Measurements from ENCODE around the gene CCNG1.
A peak's percentile ranks its signal among the peaks of the same experiment; 100 is the strongest.
"Not testable (repeated sequence)": the region's sequence is repeated elsewhere in the genome, so short reads cannot be mapped to it uniquely, and the experiment has no call there.

The CCNG1 gene

DNA sequence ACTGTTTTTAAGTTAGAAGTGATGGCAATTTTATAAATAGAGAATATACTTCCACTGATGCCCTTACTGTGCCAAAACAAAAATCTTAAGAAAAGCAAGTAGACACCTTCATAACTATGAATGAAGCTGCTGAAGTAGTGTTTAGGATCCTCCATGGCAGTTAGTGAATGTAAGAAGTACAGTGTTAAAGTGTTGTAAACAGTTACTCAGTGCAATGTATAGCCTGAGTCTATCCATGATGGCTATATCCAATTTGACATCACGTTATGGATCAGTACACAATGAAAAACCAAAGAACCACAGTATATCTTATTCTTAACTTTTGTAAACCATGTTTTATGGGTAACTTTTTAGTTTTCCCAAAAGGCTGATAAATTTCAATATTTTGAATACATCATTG is 7.1 kb downstream of the CCNG1 start:
- no peak for DNase-seq (ENCODE audit: low spot score)

DNA sequence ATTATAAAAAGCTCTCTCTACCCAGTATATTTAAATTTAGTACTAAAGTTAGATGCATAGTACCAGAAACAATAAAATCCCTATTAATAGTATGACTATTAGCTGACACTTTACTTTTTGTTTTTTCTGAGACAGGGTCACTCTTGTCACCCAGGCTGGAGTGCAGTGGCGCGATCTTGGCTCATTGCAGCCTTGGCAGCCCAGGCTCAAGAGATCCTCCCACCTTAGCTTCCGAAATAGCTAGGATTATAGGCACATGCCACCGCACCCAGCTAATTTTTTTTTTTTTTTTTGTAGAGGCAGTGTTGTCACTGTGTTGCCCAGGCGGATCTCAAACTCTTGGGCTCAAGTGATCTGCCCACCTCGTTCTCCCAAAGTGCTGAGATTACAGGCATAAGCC is 8.0 kb downstream of the CCNG1 start:
- DNase-seq (ENCODE audit: low spot score), result no peak

DNA sequence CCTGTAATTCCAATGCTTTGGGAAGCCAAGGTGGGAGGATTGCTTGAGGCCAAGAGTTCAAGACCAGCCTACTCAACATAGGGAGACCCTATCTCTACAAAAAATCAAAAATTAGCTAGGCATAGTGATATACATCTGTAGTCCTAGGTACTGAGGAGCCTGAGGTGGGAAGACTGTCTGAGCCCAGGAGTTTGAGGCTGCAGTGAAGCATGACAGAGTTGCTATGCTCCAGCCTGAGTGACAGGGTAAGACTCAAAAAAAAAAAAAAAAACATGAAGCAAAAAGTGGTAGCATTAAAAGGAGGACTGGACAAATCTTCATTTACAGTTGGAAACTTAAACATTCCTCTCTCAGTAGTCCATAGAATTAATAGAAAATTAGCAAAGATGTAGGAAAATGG is 9.8 kb downstream of the CCNG1 start:
- no peak for DNase-seq (ENCODE audit: low spot score)

DNA sequence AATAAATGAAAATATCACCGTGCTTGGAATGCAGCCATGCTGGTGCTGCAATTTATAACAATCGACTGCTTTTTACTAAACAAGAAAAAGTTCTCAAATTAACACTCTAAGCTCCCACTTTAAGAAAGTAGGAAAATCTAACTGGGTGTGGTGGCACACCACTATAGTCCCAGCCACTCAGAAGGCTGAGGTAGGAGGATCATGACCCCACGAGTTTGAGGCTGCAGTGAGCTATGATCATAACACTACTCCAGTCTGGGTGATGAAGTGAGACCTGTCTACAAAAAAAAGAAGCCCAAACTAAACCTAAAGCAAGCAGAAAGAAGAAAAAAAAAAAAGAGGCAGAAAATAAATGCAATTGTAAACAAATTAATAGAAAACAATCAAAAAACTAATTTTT is 10.5 kb downstream of the CCNG1 start:
- DNase-seq (ENCODE audit: low spot score), result no peak

DNA sequence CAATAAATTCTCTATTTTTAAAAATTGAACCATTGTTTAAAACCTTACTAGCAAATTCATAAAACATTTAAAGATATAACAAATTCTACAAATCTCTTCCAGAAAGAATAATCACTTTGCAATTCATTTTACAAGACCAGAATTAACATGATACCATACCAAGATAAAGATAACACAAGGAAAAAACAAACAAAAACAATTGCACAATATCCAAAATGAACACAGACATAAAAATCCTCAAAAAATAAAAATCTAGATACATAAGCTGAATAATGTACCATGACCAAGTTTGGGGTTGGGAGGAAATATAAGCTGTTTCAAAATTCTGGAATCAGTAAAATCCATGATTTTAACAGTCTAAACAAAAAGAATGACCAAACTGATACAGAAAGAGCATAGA is 11.1 kb downstream of the CCNG1 start:
- no peak for DNase-seq (ENCODE audit: low spot score)

DNA sequence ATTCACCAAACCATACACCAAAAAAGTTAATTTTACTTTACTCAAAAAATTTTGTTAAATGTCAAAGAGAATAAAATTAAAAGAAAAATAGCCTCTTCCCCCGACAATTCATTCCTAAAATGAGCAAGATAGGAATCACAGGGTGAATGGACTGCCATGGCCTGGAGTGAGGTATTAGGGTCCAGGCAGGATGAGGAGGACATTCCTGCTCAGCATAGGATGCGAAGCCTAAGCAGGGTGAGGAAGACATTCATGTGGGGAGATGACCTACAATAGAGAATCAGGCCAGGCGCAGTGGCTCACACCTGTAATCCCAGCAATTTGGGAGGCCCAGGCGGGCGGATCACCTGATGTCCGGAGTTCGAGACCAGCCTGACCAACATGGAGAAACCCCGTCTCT is 14.1 kb downstream of the CCNG1 start:
- DNase-seq (ENCODE audit: low spot score), result no peak

DNA sequence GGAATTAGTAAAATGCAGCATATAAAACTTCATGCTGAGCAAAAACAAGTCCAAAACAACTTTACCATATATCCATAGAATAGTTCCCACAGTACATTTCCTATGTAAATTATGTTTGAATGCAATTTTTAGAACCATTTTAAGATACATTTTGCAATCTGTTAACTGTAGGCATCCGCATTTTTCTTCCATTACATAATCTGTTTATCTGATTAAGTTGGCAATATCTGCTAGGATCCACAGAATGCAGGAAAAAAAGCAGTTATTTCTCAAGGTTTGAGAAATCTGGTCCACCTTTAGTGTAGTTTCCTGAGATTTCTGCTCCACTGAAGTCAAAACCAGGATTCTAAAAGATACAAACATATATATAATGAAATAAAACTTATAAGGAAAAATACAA is 16.3 kb downstream of the CCNG1 start:
- no peak for DNase-seq (ENCODE audit: low spot score)

DNA sequence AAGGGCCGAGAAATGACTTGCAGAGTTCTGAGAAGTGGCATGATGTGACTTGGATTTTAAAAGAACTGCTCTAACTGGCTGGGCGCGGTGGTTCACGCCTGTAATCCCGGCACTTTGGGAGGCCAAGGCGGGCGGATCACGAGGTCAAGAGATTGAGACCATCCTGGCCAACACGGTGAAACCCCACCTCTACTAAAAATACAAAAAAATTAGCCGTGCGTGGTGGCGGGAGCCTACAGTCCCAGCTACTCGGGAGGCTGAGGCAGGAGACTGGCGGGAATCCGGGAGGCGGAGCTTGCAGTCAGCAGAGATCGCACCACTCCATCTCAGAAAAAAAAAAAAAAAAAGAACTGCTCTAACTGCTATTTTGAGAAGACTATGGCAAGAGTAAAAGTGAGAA is 18.0 kb downstream of the CCNG1 start:
- DNase-seq (ENCODE audit: low spot score), result not testable (repeated sequence)

DNA sequence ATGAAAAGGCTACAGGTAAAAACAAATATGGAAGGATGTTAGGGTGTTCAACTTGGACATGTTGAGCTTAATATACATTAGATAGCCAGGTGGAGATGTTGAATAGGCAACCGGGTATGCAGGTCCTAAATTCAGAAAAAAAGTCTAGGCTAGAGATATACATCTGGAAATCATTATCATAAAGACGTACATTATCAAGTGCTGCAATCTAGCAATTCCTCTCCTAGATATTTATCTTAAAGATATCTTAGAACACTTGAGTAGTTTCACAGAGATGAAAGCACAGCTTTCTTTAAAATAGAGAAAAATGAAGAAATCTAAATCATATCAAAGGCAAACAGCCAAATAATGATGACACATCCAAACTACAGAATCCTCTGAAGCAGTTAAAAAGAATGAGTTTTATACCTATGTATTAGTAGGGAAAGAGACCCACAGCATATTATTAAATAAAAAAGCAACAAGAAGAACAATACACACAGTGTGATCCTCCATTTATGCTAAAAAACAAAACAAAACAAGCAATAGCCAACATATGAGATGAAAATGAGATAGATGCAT is 18.7 kb downstream of the CCNG1 start:
- DNase-seq (ENCODE audit: low spot score), result no peak

DNA sequence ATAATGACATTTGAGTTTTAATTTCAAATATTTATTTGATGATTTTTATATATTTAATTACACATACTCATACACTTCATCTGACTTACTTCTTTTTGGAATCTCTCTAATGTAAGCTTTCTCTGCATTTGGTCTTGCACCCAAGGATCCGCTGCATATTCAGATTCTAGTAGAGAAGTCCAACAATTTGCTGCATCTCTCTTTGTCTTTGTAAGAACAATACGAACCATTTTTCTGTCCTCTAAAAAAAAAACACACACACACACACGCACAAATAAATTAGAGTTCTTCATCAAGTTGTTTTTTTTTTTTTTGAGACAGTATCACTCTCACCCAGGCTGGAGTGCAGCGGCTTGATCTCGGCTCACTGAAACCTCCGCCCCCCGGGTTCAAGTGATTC is 19.4 kb downstream of the CCNG1 start:
- DNase-seq (ENCODE audit: low spot score), result peak; percentile 75

DNA sequence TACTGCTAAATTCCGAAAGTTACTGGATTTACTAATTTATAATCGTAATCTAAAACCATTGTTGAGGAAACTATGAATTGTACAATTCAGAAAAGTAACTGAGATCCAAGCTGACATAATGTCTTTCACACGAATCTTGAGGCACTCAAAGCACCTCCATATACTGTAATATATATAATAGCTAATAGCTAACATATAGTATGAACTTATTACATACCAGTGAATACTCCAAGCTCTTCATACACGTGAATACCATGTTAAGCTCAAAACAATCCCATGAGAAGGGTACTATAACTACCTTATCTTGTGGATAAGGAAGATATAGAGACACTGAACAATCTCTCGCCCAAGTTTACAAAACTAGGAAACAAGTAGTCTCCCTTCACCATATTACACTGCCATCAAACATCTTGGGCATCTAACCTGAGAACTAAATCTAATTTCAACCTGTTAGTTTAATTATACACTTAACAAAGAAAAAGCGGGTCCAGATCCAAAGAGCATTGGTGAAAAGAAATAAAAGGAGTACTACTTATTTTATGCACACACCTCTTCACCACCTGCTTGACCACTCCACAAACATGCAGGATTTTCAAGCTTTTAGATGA is 21.5 kb downstream of the CCNG1 start:
- DNase-seq (ENCODE audit: low spot score), result no peak

DNA sequence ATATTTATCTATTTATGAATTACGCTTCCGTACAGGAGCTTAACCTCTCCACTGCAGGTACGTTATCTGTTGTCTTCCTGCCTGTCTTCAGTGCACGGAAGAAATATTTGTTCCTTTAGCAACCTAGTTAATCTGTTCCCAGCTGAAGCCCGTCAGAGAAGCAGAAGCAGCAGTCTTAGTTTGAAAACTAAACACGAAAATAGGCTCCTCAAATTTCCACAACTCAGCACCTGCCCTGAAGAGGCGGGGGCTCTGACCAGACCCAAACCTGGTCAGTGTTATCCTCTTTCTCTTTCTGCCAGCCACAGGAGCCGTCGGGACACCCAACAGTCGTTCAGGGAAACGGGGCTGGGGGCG is 22.0 kb downstream of the CCNG1 start:
- no peak for DNase-seq (ENCODE audit: low spot score)

DNA sequence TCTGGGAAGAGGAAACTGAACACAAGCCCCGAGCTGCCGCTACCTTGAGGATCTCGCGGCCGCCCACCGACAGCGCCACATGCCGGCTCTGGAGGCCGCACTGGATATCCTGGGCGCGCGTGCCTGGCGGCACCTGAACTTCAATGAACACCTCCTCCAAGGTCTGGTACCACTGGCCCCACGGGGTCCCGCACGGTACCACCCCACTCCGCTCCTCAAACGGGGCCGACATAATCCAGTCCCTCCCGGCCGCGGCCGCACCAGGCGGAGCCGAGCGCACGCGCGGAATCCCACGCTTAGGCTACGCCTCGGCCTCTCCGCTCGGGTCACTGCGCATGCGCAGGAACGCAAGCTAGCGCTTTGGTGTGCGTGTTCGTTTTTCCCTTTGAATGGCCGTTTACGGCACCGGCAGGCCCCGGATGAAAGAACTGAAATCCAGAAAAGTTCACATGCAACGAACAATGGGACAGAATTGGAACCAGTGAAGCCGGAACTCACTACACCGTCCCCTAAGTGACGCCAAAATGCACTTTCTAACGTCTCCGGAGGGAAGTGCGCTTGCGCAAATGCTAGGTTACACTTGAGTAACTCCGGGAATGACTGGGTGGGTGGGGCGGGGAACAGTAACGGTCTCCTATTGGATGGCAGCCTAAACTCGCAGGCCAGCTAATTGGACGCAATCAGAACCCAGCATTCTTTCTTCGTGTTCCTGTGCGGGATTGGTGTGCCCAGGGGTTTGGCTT is 22.6 kb downstream of the CCNG1 start, which contains the start of gene NUDCD2:
NUDCD2 (minus strand) TSS at position 284 of the 743 bp plus-strand sequence; CDS start at position 232, 52 bp downstream.
- peak; percentile 99 for DNase-seq (ENCODE audit: low spot score)

DNA sequence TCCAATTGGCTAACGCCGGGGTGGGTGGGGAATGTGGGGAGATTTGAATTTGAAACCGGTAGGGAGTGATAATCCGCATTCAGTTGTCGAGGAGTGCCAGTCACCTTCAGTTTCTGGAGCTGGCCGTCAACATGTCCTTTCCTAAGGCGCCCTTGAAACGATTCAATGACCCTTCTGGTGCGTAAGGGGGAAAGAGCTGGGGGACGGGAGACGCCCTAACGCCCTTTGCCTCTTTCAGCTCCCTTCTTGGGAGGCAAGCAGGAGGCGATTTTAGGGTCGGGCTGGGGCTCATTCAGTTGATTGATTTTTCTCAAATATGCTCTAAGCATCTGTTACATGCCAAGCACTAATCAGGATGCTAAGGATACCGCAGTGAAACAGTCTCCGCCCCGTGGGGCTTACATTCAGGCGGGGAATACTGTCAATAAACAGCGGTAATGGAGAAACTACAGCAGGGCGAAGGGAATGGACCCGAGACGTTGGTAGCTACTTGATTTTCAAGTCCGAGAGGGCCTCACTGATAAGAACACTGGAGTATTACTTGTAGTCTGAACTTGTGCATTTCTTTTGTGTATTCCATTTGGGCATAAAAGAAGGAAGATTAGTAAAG is 23.3 kb downstream of the CCNG1 start, which contains the start of gene HMMR:
HMMR (plus strand) TSS at position 71 of the 610 bp plus-strand sequence; CDS start at position 132, 61 bp downstream.
- no peak for DNase-seq (ENCODE audit: low spot score)

DNA sequence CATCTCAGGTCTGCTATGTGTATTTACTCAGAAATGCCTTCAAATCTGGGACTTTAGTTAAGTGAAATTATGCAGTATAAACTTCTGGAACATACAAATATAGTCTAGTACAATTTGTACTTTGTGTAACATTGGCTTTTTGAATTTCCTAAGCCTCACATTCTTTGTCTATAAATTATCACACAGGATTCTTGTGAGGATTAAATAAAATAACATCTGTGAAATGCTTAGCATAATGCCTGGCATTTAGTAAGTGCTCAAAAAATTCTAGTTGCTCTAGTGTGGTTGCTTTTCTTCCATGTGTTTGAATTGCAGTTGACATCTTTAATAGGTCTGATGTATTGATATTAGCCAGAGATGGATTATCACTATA is 25.7 kb downstream of the CCNG1 start:
- DNase-seq (ENCODE audit: low spot score), result no peak

DNA sequence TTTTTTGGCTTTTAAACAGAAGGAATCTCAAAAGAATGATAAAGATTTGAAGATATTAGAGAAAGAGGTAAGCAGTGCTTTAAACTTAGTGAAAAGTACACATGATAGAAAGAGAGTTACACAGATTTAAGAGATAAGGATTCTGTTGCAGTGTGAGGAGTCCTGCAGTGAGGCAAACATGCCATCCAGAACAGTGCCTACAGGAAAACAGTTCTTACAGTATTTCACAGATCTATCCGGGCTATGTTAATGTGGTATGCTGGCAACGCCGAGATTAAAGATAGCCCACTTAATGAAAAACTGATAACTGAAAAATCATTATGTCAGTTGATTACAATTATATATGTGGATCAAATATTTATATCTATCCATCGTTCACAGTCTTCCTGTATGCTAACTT is 30.3 kb downstream of the CCNG1 start:
- no peak for DNase-seq (ENCODE audit: low spot score)

DNA sequence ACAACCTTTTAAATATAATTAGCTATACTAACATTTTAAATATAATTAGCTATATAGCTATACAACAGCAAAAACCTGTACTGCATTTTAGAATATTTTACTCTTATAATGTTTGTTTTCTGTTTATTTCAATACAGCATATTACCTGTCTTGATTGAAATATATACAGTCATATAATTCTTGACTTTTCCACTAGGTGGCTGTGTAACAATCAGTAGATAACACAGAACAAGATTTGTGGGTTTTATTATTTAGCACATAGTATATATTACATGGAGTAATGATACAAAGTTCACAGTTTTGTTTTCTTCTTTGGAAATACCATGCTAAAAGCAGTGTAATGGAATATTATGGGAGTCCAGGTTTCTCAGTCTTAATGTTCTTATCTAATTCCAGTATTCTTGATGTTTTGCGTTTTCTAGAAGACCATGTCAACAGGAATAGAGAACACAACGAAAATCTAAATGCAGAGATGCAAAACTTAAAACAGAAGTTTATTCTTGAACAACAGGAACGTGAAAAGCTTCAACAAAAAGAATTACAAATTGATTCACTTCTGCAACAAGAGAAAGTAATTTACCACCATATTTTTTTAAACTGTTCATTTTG is 36.3 kb downstream of the CCNG1 start:
- peak; percentile 28 for DNase-seq (ENCODE audit: low spot score)

DNA sequence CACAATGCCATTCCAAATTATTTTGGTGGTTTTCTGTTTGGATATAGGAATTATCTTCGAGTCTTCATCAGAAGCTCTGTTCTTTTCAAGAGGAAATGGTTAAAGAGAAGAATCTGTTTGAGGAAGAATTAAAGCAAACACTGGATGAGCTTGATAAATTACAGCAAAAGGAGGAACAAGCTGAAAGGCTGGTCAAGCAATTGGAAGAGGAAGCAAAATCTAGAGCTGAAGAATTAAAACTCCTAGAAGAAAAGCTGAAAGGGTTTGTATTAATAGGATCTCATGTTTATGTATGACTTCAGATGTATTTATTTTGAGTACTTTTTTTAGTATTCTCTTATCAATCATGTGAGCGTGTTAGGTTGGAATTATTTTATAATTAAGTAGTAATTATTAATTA is 38.0 kb downstream of the CCNG1 start:
- no peak for DNase-seq (ENCODE audit: low spot score)

DNA sequence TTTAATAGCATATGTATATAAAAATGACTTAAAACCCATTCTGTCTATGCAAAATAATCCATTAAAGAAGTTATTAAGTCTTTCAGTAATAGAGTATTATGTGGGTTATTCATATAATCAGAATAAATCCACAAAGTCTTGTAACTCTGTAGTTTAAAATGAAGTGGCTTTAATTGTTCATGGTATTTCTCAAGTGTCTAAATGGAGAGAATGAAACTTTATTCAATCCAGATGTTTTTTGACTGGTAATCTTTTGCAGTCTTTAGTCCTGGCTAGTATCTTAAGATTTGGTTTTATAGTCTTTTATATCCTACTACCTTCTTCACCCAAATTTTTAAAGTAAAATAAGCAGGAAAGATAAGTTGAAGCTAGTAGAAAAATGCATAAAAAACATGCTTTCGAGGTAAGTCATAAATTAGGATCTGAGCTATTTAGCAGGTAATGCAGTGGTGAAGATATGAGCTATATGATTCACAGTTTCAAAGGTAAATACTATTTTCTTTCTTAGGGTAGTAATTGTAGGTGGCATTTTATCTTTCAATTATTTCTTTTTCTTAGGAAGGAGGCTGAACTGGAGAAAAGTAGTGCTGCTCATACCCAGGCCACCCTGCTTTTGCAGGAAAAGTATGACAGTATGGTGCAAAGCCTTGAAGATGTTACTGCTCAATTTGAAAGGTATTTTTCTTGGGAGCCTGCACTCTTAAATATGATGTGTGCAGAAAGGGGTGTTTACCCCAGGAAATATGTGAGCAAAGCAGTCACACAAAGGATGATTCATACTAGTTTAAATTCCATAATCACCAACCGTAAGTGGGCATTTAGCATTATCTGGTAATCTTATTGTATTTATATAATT is 41.0 kb downstream of the CCNG1 start:
- DNase-seq (ENCODE audit: low spot score), result no peak

DNA sequence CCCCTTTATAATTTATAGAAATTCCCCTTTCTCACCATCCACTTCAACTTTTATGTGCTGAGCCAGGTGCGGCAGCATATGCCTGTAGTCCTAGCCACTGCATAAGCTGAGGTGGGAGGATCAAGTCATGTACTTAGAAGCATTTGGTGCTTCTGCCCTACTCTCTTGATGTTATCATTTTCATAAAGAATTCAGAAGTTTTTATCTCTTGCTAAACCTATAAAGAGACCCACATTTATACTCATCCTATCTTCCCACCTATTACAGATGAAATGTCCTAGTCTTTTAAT is 41.5 kb downstream of the CCNG1 start:
- DNase-seq (ENCODE audit: low spot score), result no peak

DNA sequence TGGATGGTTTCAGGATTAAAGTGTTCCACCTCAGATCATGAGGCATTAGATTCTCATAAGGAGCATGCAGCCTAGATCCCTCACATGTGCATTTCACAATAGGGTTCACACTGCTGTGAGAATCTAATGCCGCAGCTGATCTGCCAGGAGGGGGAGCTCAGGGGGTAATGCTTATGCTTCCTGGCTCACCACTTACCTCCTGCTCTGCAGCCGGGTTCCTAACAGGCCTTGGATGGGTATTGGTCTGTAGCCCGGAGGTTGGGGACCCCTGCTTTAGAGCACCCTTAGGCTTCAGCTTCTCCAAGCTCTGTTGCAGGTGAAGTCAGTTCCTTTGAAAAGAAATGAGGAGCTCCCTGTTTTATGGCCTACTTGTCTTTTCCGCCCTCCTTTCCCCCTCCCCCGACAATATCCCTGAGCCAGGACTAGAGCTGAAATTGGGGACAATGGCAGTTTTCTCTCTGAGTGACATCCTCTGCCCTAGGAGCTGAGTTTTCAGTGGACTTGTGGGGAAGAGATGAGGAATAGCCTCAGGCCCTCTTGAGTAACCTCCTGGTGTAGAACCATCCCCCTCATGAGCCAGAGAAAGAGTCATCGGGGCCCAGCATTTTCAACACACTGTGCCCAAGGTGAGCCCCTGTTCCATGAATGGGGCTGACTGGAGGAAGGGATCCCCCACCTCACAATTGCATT is 51.8 kb downstream of the CCNG1 start:
- no peak for DNase-seq (ENCODE audit: low spot score)

DNA sequence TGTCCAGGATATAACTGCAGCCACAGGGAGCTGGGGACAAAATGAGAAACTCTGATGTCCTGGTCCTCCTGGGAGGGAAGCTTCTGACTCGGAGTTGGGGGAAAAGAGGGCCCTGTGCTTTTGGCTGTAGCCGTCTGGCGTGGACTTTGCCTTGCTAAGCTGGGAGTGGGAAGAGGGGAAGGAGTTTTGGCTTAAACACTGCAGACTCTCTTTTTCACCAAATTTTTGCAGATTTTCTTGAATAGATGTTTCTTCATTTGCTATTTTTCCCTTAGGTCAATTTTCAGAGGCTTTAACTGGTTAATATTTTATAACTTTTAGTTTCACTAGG is 52.3 kb downstream of the CCNG1 start:
- no peak for DNase-seq (ENCODE audit: low spot score)
